Mesenchymal stem cell (in vitro differentiated cells and primary cell): ENCODE data around the gene APOD.
A peak's percentile ranks its signal among the peaks of the same experiment; 100 is the strongest.

ENCODE experiments used
- DNase-seq: peaks from one replicate; pipeline ENCODE4 v3.0.0-alpha.2; 2013
- H2AFZ ChIP-seq: one replicate; pipeline ENCODE4 v1.6.1; 2013; ENCODE audit warnings: low read depth, mild to moderate bottlenecking, control low read depth, inconsistent platforms, low read length, moderate library complexity
- H2AK5ac ChIP-seq: 2 replicates; pipeline ENCODE4 v1.6.1; 2013; ENCODE audit warnings: low read length, moderate library complexity, mild to moderate bottlenecking, inconsistent platforms; ENCODE audit not compliant: severe bottlenecking
- H2BK120ac ChIP-seq: one replicate; pipeline ENCODE4 v1.6.1; 2013; ENCODE audit warnings: low read depth, mild to moderate bottlenecking, inconsistent platforms, low read length, moderate library complexity
- H2BK12ac ChIP-seq, 2 experiments: one replicate each; pipeline ENCODE4 v1.6.1; 2013; ENCODE audit warnings: inconsistent platforms in 2 of 2, low read length in 2 of 2, mild to moderate bottlenecking in 2 of 2, moderate library complexity in 2 of 2, control low read depth in 1 of 2
- H2BK15ac ChIP-seq: one replicate; pipeline ENCODE4 v1.6.1; 2013; ENCODE audit warnings: mild to moderate bottlenecking, low read depth, inconsistent platforms; ENCODE audit not compliant: poor library complexity, severe bottlenecking
- H2BK5ac ChIP-seq: 2 replicates; pipeline ENCODE4 v1.6.1; 2013; ENCODE audit warnings: low read depth, mild to moderate bottlenecking, low read length, control low read depth, inconsistent platforms; ENCODE audit not compliant: poor library complexity, severe bottlenecking
- H3K14ac ChIP-seq, 2 experiments: one replicate each; pipeline ENCODE4 v1.6.1; 2013; ENCODE audit warnings: inconsistent platforms in 2 of 2, low read length in 2 of 2, control low read depth in 1 of 2, mild to moderate bottlenecking in 1 of 2, moderate library complexity in 1 of 2
- H3K18ac ChIP-seq, 2 experiments: one replicate each; pipeline ENCODE4 v1.6.1; 2013; ENCODE audit warnings: inconsistent platforms in 2 of 2, low read length in 2 of 2, control low read depth in 1 of 2, low read depth in 1 of 2, mild to moderate bottlenecking in 1 of 2
- H3K23ac ChIP-seq, 2 experiments: one replicate each; pipeline ENCODE4 v1.6.1; 2013; ENCODE audit warnings: inconsistent platforms in 2 of 2, low read length in 2 of 2, mild to moderate bottlenecking in 2 of 2, moderate library complexity in 2 of 2, control low read depth in 1 of 2
- H3K27ac ChIP-seq: 2 replicates; pipeline ENCODE4 v1.5.1; 2013; ENCODE audit warnings: mild to moderate bottlenecking, moderate library complexity, low read length, control low read depth, inconsistent platforms; ENCODE audit not compliant: poor library complexity, severe bottlenecking
- H3K27me3 ChIP-seq, 2 experiments: 2 replicates each; pipeline versions ENCODE4 v1.6.1 to v1.7.0; 2013; ENCODE audit warnings: low read length in 2 of 2, mild to moderate bottlenecking in 2 of 2, moderate library complexity in 2 of 2, control low read depth in 1 of 2, inconsistent platforms in 1 of 2; ENCODE audit not compliant: control insufficient read depth in 1 of 2, insufficient read depth in 1 of 2
- H3K36me3 ChIP-seq, 2 experiments: 2 replicates each; pipeline versions ENCODE4 v1.6.1 to v1.7.0; 2013; ENCODE audit warnings: low read length in 2 of 2, control low read depth in 1 of 2, inconsistent platforms in 1 of 2, low read depth in 1 of 2, mild to moderate bottlenecking in 1 of 2; ENCODE audit not compliant: insufficient read depth in 2 of 2, control insufficient read depth in 1 of 2
- H3K4ac ChIP-seq, 2 experiments: one replicate each; pipeline ENCODE4 v1.6.1; 2013; ENCODE audit warnings: inconsistent platforms in 2 of 2, low read length in 2 of 2, mild to moderate bottlenecking in 2 of 2, moderate library complexity in 2 of 2, control low read depth in 1 of 2, low read depth in 1 of 2
- H3K4me1 ChIP-seq: 2 replicates; pipeline ENCODE4 v1.6.1; 2013; ENCODE audit warnings: low read depth, low read length, control low read depth; ENCODE audit not compliant: control insufficient read depth, insufficient read depth
- H3K4me2 ChIP-seq: 2 replicates; pipeline ENCODE4 v1.6.1; 2013; ENCODE audit warnings: low read length, mild to moderate bottlenecking, inconsistent platforms; ENCODE audit not compliant: poor library complexity, severe bottlenecking
- H3K4me3 ChIP-seq, 2 experiments: 2 replicates each; pipeline versions ENCODE4 v1.5.1 to v1.7.0; 2013; ENCODE audit warnings: low read length in 2 of 2, mild to moderate bottlenecking in 2 of 2, control low read depth in 1 of 2, low read depth in 1 of 2; ENCODE audit not compliant: insufficient read depth in 1 of 2
- H3K79me1 ChIP-seq: replicated peaks from 2 replicates; pipeline ENCODE4 v1.6.1; 2013; ENCODE audit warnings: mild to moderate bottlenecking, control low read depth, low read length, inconsistent platforms; ENCODE audit not compliant: poor library complexity, severe bottlenecking
- H3K9ac ChIP-seq: 2 replicates; pipeline ENCODE4 v1.7.0; 2013; ENCODE audit warnings: mild to moderate bottlenecking, low read length, moderate library complexity
- H3K9me3 ChIP-seq: 2 replicates; pipeline ENCODE4 v1.7.0; 2013; ENCODE audit warnings: mild to moderate bottlenecking, low read length; ENCODE audit not compliant: control insufficient read depth
- H4K8ac ChIP-seq: one replicate; pipeline ENCODE4 v1.6.1; 2013; ENCODE audit warnings: inconsistent platforms, mild to moderate bottlenecking, low read length, moderate library complexity
- H4K91ac ChIP-seq: one replicate; pipeline ENCODE4 v1.6.1; 2013; ENCODE audit warnings: mild to moderate bottlenecking, low read length, inconsistent platforms
- WGBS: methylation state at CpG from one replicate; pipeline ENCODE4 v1.1.7; 2013; ENCODE audit warnings: mixed read lengths; 5-methylcytosine and 5-hydroxymethylcytosine counted together

APOD gene

DNA sequence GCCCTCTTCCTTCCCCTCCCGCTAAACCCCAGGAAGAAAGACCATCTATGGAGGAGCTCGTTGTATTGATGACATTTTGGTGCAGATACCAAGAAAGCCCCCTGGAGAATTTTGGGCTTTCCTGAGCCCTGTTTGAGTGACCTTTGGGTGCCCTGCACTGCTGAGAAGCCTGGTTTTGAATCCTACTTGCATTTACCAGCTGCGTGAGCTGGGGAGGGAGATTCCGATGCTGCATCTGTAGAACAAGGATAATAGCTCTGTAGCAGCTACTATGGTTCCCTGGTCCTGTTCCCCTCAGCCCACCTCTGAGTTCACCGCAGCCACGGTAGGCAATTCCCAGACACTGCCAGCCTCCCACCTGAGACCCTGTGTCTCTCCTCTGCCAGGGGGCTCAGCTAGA, 5.2 kb downstream of the APOD start:
- Histone ChIP-seq H4K8ac (no peak overlapping the region), H2AFZ (no peak overlapping the region), H2BK12ac (no peak overlapping the region), H3K4me3 (no peak overlapping the region), H3K9ac (no peak overlapping the region), H3K79me1 (no peaks in the 10 kb centered on the region), H2BK15ac (no peak overlapping the region), H2BK120ac (no peak overlapping the region), H3K23ac (no peak overlapping the region), H3K4me1 (peaks cover 3% of the 10 kb centered on the region), H3K36me3 (peaks cover 0 to 35% of the 10 kb centered on the region in 2 experiments), H3K27me3 (peaks cover 0 to 14% of the 10 kb centered on the region in 2 experiments), H3K14ac (peak overlapping the region in 1 of 2 experiments; percentile 36), H2BK5ac (no peak overlapping the region), H4K91ac (peak overlapping the region; percentile 68), H2AK5ac (no peak overlapping the region), H3K4me2 (no peak overlapping the region), H3K4ac (no peak overlapping the region), H3K27ac (no peak overlapping the region), H3K9me3 (peaks cover 9% of the 10 kb centered on the region), H3K18ac (no peak overlapping the region)
- 92% methylated on average over 6 of the region's 6 CpGs for WGBS
- no peak for DNase-seq

DNA sequence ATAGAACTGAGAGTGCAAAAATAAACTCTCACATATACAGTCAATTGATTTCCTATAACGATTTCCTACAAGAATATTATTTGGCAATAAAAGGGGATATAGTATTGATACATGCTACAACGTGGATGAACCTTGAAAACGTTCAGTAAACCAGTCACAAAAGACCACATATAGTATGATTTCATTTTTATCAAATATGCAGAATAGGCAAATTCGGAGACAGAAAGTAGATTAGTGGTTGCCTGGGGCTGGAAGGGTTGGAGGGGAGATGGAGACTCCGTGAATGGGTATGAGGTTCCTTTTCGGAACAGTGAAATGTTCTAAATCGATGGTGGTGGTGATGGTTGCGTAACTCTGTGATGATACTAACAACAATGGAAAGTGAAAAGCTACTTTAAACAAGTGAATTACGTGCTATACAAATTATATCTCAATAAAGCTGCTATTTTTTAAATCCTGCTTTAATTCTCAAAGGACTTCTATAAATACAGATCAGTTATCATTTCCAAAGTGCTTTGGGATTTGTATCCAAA, 6.0 kb downstream of the APOD start:
- Histone ChIP-seq H2AFZ (no peak overlapping the region), H2AK5ac (no peak overlapping the region), H2BK15ac (no peak overlapping the region), H3K4me3 (no peak overlapping the region), H3K27me3 (peaks cover 0 to 14% of the 10 kb centered on the region in 2 experiments), H3K4ac (no peak overlapping the region), H3K27ac (no peak overlapping the region), H3K23ac (no peak overlapping the region), H2BK120ac (no peak overlapping the region), H3K9ac (no peak overlapping the region), H3K4me1 (peaks cover 3% of the 10 kb centered on the region), H3K9me3 (peaks cover 9% of the 10 kb centered on the region), H3K18ac (no peak overlapping the region), H3K4me2 (no peak overlapping the region), H2BK5ac (no peak overlapping the region), H2BK12ac (no peak overlapping the region), H3K14ac (no peak overlapping the region), H3K79me1 (no peaks in the 10 kb centered on the region), H4K8ac (no peak overlapping the region), H4K91ac (no peak overlapping the region), H3K36me3 (peaks cover 0 to 43% of the 10 kb centered on the region in 2 experiments)
- no peak for DNase-seq
- WGBS = 57% methylated on average over 3 of the region's 9 CpGs

DNA sequence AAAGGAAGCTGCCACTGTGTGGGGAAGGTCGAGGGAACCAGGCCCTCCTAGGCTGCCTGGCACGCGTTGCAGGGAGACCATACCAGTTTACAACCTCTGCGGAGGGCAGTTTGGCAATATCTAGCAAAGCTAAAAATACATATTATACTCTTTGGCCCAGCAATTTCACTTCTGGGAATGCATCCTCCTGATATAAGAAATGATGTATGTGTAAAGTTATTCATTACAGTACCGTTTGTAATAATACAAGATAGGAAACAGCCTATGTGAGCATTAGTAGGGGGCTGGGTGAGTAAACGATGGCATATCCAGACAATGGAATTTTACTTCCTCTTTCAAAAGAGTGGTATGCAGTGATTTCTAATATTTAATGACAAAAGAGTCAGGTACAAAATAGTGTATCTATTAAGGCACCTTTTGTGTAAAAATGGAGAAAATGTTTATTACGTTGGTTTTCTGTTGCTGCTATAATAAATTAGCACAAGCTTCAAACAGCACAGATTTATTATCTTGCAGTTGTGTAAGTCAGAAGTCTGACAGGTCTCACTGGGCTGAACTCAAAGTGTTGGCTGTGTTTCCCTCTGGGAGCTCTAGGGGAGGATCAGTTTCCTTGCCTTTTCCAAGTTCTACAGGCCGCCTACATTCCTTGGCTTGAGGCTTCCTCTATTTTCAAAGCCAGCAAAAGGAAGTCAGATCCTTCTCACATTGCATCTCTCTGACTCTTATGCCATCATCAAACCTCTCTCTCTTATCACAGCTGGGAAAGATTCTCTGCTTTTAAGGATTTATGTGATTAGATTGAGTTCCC, 9.0 kb downstream of the APOD start:
- H3K4me3 ChIP-seq = no peak overlapping the region
- no peak overlapping the region for H2BK5ac ChIP-seq
- H3K4me2 ChIP-seq = no peak overlapping the region
- H3K4me1 ChIP-seq = peaks cover 3% of the 10 kb centered on the region
- DNase-seq = no peak
- WGBS = 81% methylated on average over 5 of the region's 8 CpGs
- no peak overlapping the region for H4K8ac ChIP-seq
- H3K14ac ChIP-seq = no peak overlapping the region
- H2BK12ac ChIP-seq = no peak overlapping the region
- H3K9me3 ChIP-seq = peaks cover 9% of the 10 kb centered on the region
- H3K9ac ChIP-seq = no peak overlapping the region
- H3K36me3 ChIP-seq = peaks cover 0 to 67% of the 10 kb centered on the region in 2 experiments
- H4K91ac ChIP-seq = no peak overlapping the region
- H2BK15ac ChIP-seq = no peak overlapping the region
- H2AFZ ChIP-seq = no peak overlapping the region
- no peak overlapping the region for H3K4ac ChIP-seq
- no peaks in the 10 kb centered on the region for H3K79me1 ChIP-seq
- H2BK120ac ChIP-seq = no peak overlapping the region
- no peak overlapping the region for H3K27ac ChIP-seq
- H3K27me3 ChIP-seq = peaks cover 0 to 14% of the 10 kb centered on the region in 2 experiments
- H3K23ac ChIP-seq = no peak overlapping the region
- no peak overlapping the region for H3K18ac ChIP-seq
- no peak overlapping the region for H2AK5ac ChIP-seq

DNA sequence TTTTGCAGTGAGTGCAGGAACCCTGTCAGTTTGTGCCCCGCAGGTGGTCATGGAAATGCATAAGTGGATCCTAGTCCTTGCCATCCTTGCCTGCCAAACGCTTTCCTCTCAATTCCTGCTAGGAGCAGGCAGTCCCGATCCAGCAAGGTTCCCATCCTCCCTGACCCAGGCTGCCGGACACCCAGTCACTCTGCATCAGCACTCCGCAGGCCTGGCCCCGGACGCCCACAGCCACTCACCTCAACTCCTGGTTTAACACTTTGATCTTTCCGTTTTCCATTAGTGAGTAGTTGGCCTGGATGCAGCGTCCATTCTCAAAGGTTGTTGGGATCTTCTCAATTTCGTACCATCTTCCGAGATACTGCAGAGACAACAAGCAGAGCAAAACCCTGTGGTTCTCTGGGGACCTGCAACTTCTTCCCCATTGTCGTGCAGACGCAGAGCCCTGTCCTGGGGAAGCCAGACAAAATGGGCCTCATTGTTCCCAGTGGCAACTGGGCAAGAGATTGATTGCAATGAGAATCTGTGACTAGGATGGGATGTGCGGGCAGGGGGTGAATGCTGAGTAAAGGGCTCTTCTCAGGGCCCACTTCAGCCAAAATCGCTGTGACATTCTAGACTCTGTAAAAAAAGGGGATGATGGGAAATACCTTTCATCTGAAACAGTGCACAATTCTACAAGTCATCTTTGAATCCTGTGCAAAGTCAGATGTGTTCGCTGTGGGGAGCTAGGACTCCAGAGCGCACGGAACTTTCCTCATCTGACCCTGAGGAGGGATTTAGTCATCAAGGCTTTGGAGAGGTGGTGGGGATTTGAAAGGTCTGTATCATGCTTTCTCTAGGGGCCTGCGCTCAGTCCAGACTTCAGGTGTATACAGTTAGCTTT, 9.9 kb downstream of the APOD start:
- Histone ChIP-seq H2AFZ (no peak overlapping the region), H3K79me1 (no peaks in the 10 kb centered on the region), H2BK5ac (no peak overlapping the region), H3K36me3 (peaks cover 0 to 65% of the 10 kb centered on the region in 2 experiments), H3K4me1 (peaks cover 3% of the 10 kb centered on the region), H3K14ac (no peak overlapping the region), H3K4ac (no peak overlapping the region), H2BK12ac (no peak overlapping the region), H4K8ac (no peak overlapping the region), H3K23ac (no peak overlapping the region), H4K91ac (no peak overlapping the region), H3K4me2 (no peak overlapping the region), H3K9me3 (peaks cover 9% of the 10 kb centered on the region), H2AK5ac (no peak overlapping the region), H3K27me3 (peaks cover 0 to 13% of the 10 kb centered on the region in 2 experiments), H3K18ac (no peak overlapping the region), H2BK120ac (no peak overlapping the region), H3K4me3 (no peak overlapping the region), H3K27ac (no peak overlapping the region), H3K9ac (no peak overlapping the region), H2BK15ac (no peak overlapping the region)
- no peak for DNase-seq
- WGBS = 94% methylated on average over 19 of the region's 19 CpGs
